ENCODE results near the gene HYI. TPM values are rescaled to one million over a fixed set of nuclear protein-coding genes. Genes with fewer than 3 reads are reported as not detected.

HYI gene
- total RNA-seq, 4 donors from 2014 or later, result 7.0 to 30.9 (median 14.7) TPM

DNA sequence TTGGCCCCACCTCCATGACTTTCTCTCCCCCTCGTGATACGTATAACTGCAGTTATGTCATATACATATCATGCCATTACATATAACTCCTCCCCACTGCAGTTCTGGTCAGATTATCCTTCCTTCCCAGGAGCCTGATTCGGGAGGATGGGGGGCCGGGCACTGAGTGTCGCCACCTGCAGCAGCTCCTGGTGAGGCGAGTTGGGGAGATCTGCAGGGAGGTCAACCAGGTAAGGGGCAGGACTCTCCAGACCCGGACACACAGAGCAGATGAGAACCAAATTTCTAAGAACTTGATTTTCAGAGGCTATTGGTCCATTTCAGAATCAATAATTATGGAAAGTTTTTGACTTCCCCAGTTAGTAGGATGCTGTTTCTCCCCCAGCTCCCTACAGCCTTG, 19.5 kb downstream of the HYI start:
- Histone ChIP-seq H3K9me3 (no peaks in the 10 kb centered on the region), H3K4me3 (no peak overlapping the region), H3K4me1 (peaks cover 0 to 20% (median 4%) of the 10 kb centered on the region in 3 donors), H3K27me3 (no peaks in the 10 kb centered on the region), H3K27ac (no peak overlapping the region), H3K36me3 (peaks cover 45 to 100% (median 65%) of the 10 kb centered on the region in 3 donors)
- TF ChIP-seq CTCF (IDR thresholded peaks at IDR 0.05), result no peak
- DNase-seq, result no peak
- 82 to 89% methylated on average over 3 to 4 of the region's 7 CpGs for WGBS, 2 donors
- intact Hi-C loops (cut with DNase I), result no loop called here

DNA sequence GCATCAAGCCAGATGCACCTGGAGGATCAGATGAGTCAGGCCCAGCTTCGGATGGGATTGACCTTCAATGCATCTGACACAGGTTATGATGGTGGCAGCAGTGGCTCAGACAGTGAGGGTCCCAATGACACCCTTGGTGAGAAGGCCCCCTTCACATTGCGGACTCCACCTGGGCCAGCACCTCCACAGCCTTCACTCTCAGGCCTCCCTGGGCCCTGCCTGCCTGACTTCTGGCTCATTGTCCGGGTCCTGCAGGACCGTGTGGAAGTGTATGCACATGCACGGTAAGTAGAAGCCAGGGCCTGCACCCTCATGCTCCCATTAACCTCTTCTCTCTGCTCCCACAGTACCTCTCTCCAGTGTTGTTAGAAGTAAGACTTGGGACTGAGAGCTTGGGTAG, 20.8 kb downstream of the HYI start:
- Histone ChIP-seq H3K4me1 (peaks cover 0 to 20% (median 4%) of the 10 kb centered on the region in 3 donors), H3K36me3 (peaks cover 56 to 100% (median 66%) of the 10 kb centered on the region in 3 donors), H3K27me3 (no peaks in the 10 kb centered on the region), H3K27ac (no peak overlapping the region), H3K4me3 (no peak overlapping the region), H3K9me3 (no peaks in the 10 kb centered on the region)
- TF ChIP-seq CTCF (IDR thresholded peaks at IDR 0.05) (no peak), POLR2A (IDR thresholded peaks at IDR 0.05) (no peak)
- DNase-seq, result no peak
- intact Hi-C loops (cut with DNase I), result no loop called here
- 77 to 92% methylated on average over 5 of the region's 5 CpGs for WGBS, 2 donors

DNA sequence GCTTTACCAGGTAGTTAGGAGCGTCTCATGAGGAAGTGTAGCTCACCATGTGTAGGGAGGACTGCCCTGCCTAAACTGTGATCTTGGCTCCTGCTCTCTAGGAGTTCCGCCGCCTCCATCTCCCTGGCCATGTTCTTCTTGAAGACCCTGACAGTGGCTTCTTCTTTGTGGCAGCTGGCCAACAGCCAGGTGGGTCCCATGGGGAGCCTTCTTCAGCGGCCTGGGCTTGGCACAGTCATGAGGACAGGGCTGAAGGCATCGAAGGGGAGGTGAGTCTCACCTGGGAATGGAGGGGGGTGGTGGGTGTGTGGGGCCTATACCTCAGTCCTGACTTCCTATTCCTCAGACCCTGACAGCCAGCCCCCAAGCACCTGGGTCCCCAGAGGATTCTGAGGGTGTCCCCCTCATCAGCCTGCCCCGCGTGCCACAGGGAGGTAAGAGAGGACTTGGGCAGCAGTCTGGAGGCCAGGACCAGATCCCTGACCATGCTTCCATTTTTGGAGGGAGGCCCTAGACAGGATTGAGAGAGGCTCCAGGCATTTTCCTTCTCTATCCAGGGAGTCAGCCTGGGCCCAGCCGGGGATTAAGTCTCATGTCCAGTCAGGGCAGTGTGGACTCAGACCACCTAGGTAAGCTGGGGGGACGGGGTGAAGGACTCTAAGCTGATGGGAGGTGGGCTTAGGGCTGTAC, 21.4 kb downstream of the HYI start:
- TF ChIP-seq POLR2A (IDR thresholded peaks at IDR 0.05) (no peak), CTCF (IDR thresholded peaks at IDR 0.05) (no peak)
- DNase-seq, result no peak
- Histone ChIP-seq H3K4me1 (peaks cover 0 to 20% (median 4%) of the 10 kb centered on the region in 3 donors), H3K27me3 (no peaks in the 10 kb centered on the region), H3K4me3 (no peak overlapping the region), H3K9me3 (no peaks in the 10 kb centered on the region), H3K36me3 (peaks cover 62 to 100% (median 69%) of the 10 kb centered on the region in 3 donors), H3K27ac (no peak overlapping the region)
- WGBS, 2 donors, result 83 to 90% methylated on average over 1 to 2 of the region's 9 CpGs
- intact Hi-C loops (cut with DNase I), result no loop called here

DNA sequence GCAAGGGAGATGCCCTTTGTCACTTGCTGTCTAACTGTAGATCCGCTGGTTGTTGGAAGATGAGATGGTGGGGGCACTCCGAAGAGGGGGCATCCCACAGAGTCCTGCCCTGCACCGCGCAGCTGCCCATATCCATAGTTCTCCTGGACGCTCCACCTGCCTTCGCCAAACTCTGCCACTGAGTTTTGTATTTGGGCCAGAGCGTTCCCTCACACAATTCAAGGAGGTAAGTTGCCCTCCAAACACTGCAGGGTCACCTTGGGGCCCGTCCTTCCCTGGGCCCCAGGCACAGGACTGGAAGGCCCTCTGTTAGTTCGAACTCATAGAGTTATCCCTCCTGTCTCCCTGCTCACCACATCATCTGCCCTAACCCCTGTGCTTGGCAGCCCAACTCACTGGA, 22.1 kb downstream of the HYI start:
- H3K9me3 ChIP-seq, result no peaks in the 10 kb centered on the region
- no peak overlapping the region for H3K27ac ChIP-seq
- WGBS, 2 donors, result 97 to 98% methylated on average over 7 of the region's 9 CpGs
- peaks cover 0 to 17% (median 4%) of the 10 kb centered on the region in 3 donors for H3K4me1 ChIP-seq
- no peak overlapping the region for H3K4me3 ChIP-seq
- peaks cover 65 to 100% (median 71%) of the 10 kb centered on the region in 3 donors for H3K36me3 ChIP-seq
- intact Hi-C loops (cut with DNase I), result no loop called here
- no peak for DNase-seq
- no peaks in the 10 kb centered on the region for H3K27me3 ChIP-seq
- TF ChIP-seq POLR2A (IDR thresholded peaks at IDR 0.05) (no peak), CTCF (IDR thresholded peaks at IDR 0.05) (no peak)

DNA sequence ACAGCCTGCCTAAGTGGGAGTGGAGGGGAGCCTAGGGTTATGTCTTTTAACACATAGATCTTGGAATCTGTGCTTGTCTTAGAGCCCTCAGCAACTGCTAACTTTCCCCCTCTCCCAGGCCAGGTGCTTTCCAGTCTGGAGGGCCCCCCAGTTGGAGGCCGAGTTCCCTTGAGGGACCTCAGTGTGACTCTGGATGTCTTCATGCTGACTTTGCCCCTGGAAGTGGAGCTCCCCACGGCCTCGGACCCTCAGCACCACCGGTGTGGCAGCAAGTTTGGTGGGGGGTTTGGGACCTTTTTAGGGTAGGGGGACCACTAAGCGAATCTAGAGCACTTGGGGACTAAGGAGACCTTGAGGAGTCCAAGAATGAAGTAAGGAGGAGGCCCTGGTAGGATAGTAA, 22.9 kb downstream of the HYI start:
- WGBS, 2 donors, result 100% methylated on average over 1 of the region's 5 CpGs
- no peaks in the 10 kb centered on the region for H3K27me3 ChIP-seq
- H3K4me1 ChIP-seq, result peaks cover 0 to 10% (median 0%) of the 10 kb centered on the region in 3 donors
- no peak overlapping the region for H3K27ac ChIP-seq
- peaks cover 74 to 100% (median 80%) of the 10 kb centered on the region in 3 donors for H3K36me3 ChIP-seq
- H3K4me3 ChIP-seq, result no peak overlapping the region
- intact Hi-C loops (cut with DNase I), result no loop called here
- H3K9me3 ChIP-seq, result no peaks in the 10 kb centered on the region
- DNase-seq, result no peak
- TF ChIP-seq POLR2A (IDR thresholded peaks at IDR 0.05), result no peak
- no peak for TF ChIP-seq CTCF (IDR thresholded peaks at IDR 0.05)
